ENCODE data around the gene PROCA1.
A peak's percentile ranks its signal among the peaks of the same experiment; 100 is the strongest.

- TF ChIP-seq, protein P1, sequence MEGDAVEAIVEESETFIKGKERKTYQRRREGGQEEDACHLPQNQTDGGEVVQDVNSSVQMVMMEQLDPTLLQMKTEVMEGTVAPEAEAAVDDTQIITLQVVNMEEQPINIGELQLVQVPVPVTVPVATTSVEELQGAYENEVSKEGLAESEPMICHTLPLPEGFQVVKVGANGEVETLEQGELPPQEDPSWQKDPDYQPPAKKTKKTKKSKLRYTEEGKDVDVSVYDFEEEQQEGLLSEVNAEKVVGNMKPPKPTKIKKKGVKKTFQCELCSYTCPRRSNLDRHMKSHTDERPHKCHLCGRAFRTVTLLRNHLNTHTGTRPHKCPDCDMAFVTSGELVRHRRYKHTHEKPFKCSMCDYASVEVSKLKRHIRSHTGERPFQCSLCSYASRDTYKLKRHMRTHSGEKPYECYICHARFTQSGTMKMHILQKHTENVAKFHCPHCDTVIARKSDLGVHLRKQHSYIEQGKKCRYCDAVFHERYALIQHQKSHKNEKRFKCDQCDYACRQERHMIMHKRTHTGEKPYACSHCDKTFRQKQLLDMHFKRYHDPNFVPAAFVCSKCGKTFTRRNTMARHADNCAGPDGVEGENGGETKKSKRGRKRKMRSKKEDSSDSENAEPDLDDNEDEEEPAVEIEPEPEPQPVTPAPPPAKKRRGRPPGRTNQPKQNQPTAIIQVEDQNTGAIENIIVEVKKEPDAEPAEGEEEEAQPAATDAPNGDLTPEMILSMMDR (IDR thresholded peaks at IDR 0.05; ENCODE audit: borderline replicate concordance, extremely low read depth, low read length, poor library complexity, severe bottlenecking), result peak; percentile 35
- no peak for TF ChIP-seq EZH2 (IDR thresholded peaks at IDR 0.05; ENCODE audit: borderline replicate concordance, low read depth, low read length, severe bottlenecking)
These were observed 31.8 kb upstream of the PROCA1 start, which contains the start of gene TRAF4 for GRCh38 chr17:28743243-28744103.
